ENCODE measurements around the gene AK4. TPM values are rescaled to one million over a fixed set of nuclear protein-coding genes. Genes with fewer than 3 reads are reported as not detected.
A peak's percentile ranks its signal among the peaks of the same experiment; 100 is the strongest.
"Not testable (repeated sequence)": the region's sequence is repeated elsewhere in the genome, so short reads cannot be mapped to it uniquely, and the experiment has no call there.

AK4 gene
- total RNA-seq, 1 experiment from 2014 or later, result 8.9 TPM

DNA sequence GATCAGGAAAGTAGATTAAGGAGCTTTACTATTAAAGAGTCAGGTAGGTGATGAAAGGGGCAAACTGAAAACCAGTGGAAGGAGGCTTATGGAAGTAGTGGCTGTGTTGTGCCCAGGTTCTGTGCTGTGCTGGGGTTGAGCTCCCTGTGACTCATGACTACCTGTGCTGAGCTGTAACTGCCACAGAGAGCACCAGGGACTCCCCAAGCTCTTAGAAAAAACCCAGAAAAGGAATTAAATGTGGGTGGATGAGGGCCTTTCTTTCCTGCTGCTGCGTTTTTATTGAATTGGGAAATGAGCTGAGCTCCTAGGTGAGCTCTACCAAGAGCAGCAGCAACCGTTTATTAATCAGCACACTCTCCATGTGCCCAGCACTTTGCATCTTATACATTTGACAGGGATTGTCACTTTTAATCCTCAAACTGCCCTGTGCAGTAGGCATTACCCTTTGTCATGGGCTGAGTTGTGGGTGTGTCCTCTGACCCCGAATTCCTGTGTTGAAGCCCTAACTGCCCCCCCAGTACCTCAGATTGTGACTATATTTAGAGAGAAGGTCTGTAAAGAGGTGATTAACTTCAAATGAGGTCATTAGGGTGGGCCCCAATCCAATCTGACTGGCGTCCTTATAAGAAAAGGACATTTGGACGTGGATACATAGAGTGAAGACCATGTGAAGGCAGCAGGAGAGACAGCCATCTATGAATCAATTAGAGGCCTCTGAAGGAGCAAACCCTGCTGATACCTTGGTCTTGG is 65.4 kb downstream of the AK4 start:
- DNase-seq (ENCODE audit: low spot score), result no peak

DNA sequence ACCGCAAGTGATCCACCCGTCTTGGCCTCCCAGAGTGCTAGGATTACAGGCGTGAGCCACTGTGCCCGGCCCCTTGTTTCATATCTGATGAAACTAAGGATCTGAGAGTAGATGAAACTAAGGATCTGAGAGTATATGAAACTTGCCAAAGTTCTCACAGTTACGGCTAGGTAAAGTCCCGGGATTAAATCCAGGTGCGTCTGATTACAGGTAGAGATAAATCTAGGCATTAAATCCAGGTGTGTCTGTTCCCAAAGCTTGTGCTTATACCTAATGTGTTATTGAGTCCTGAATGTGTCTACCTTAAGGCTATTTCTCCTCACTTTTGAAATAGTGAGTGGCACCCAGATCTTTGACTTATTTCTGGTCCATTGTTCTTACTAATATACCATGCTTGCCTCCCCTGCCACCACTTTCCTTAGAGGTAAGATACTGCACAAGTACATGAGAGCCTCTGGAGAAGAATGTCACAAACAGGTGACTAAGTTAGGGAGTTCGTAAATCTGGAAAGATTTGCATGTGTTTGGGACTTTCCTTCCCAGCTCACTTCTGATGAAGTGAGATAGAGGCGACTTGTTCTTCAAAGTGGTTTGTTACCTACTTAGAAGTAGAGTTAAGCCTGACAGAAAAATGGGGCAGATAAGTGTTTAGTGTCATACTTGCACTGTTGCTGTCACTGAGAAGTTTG is 66.5 kb downstream of the AK4 start:
- no peak for DNase-seq (ENCODE audit: low spot score)

DNA sequence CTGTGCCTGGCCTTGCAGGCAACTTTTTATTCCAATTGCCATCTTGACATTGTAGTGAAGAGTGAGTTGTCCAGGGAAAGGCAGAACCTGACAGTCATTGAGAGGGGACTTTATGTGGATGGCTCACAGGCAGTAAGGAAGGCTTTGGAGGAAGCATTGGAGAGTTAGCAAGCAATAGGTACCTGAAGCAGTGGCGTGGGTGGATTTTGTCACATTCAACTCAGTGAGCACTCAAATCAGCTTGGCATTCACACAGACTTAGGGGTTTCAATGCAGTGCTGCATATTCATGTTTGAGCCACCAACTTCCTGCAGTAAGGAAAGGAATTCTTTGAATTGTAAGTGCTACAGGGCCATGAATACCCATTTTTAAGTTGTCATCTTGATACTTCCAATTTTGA is 69.0 kb downstream of the AK4 start:
- DNase-seq (ENCODE audit: low spot score), result no peak

DNA sequence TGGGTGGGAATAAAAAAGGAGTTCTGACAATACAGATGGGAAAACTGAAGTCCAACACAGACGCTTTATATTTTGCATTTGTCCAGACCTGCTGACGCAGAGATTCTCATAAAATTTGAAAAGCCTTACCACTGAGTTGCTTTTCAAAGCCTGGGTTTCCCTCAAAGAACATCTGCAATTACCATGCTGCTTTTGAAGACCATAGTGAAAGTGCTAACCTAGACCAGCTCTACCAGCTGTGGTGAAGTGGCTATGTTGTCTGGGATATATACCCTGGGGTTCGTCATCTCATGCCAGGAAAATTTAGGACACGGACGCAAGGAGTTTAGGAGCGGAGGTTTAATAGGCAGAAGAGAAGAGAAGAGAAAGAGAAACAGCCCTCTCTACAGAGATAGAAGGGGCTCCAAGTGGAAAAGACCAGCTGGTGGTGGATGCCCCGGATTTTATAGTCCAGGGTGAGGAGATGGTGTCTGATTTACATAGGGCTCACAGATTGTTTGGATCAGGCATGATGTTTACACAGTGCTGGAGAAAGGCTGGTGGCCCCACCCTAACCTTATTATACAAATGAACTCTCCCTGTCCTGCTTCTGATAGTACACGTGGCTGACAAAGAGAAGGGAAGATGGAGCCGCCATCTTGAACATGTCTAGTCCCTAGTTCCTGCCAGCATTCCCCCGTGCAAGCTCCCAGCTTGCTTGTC is 73.8 kb downstream of the AK4 start:
- no peak for DNase-seq (ENCODE audit: low spot score)

DNA sequence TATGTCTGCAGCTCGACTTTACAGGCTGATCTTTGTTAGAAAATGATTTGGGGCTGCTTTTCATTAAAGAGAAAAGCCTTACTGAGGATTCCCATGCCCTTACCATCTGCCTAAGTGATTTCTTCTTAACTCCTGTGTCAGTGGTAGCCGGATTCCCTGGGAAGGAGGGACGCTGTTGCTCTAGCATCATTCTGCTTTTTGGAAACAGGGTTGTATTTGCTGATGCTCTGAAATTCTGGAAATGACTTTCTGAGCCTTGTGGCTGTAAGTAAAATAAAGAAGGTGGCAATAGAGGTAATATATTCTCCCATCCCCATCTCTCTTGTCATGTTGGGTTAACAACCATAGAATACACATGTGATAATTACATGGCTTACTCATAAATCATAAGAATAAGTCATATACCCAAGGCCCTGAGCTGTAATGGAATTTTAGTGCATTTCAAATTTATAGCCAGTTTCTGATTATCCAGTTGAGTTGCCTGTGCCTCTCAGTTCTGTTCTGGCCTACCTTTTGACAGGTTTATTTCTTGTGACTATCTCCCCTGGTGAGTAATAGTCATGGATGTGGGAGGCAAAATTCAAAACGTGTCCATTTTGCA is 74.4 kb downstream of the AK4 start:
- DNase-seq (ENCODE audit: low spot score), result no peak

DNA sequence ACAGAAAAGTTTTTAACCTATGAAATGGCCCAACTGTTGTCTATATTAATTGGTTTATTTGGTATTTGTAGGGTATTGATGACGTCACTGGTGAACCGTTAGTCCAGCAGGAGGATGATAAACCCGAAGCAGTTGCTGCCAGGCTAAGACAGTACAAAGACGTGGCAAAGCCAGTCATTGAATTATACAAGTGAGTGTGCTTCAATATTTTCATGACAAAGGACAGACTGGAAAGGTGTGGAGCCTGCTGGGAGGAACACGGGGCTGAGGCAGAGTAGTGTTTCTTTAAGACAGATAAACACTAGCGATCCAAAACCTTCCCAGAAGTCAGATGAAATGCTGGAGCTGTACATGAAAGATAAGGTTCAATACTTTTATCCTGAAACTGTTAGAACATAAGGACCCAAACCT is 76.7 kb downstream of the AK4 start:
- DNase-seq (ENCODE audit: low spot score), result no peak

DNA sequence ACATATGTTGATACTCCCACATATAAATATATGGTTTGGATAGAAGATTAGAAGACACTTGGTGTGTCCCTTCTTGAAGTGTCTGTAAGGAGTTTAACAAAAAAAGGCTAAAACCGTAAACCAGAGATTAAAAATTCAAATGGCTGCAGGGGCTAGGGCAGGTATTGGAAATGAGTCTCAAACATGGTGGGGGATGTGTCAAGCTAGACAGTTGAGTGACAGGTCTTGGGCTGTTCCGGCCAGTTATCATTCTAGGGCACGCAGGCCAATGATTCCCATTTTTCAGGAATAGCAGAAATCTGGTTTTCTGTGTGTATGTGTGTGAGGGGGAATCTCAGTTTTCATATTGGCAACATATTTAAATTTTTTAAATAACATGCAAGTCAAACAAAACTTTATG is 77.2 kb downstream of the AK4 start:
- DNase-seq (ENCODE audit: low spot score), result no peak

DNA sequence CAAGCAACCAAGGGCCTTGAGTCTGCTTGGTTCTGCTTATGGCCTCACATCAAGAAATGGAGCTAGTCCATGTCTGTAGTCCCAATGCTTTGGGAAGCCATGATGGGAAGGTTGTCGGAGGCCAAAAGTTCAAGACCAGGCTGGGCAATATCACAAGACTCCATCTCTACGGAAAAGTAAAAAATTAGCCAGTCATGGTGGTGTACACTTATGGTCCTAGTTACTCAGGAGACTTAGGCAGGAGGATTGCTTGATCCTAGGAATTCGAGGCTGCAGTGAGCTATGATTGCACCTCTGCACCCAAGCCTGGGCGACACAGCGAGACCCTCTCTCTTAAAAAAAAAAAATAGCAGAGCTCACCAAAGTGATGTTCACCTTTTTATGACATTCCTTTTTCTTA is 81.2 kb downstream of the AK4 start:
- no peak for DNase-seq (ENCODE audit: low spot score)

DNA sequence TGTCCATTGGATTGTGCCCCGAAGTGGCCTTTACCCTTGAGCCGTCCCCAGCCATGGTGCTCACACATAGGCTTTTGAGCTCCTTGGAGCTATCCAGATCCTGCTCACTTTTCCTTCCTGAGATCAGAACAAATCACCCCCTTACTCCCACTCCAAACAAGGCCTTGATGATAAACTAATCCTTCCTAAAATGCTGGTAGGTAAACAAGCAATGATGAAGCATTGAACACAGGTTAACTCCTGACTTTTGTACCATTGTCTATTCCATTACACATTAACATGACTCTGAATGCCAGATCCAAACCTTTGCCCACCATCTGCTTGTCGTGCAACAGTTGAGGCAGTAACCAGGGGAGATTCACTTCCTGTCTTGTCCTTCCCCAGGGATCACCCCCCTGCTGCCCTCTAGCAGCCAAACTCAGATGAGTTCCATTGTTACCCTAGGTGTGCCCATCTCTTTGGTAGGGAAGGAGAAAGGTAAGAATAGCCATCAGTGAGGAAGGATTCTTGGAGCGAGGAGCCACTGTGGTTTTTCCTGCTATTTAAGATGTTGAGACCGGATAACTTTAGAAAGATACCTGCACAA is 81.8 kb downstream of the AK4 start:
- DNase-seq (ENCODE audit: low spot score), result no peak

DNA sequence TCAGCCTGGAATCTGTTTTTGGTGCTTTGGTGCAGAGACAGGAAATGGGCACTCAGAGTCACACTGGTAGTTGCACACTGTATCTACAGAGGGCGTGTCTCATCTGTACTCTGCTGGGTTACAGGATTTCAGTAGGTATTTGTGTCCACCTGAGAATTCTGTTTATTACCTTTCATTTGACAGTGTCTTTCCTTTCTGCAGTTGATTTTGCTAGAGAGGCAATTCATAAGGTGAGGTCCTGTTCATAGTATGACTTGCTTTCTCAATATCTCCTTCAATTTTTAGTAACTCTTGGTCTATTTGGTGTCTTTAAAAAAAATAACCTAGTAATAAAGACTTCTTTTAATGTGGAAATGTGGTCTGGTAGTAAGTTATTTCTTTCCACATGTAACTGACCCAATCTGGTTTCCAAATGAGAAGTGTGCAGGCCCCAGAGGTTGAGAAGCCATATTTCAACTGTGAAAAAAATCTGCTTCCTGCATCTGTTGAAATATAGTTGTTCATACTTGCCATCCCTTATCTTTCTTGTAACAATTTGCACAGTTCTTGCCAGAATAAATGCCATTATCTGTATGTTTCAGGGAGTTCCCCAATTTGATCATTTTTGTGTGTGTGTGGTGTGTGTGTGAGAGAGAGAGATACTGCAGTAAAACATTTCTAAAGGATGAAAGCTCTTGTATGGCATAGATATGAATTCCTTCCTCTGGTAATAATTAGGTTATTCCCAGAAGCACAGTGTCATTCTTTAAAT is 82.9 kb downstream of the AK4 start:
- DNase-seq (ENCODE audit: low spot score), result no peak

DNA sequence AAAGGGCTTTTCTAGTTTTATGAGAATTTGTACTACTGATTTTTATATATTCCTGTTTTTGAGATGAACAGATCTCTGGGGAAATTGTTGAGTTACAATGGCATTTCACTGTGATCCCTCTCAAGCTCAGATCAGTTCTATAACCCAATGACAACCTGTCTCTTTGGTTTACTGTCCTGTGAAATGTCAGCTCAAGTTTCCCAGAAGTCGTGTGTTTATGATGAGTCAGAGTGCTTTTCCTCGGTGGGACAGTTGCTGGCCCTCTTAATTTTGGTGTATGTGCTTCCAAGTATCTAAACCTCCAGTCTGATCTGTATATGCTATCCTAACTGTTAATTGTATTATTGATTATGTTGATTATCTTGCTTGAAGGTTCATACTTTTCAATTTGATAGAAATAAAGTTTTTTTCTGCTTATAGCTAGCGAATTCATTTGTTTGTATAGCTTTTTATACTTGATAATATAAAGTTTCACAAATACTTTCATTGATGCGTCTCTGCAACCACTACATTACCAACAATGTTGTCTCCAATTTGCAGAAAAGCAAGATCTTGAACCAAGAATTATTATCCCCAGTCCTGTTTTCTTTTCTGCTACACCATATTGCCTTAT is 83.8 kb downstream of the AK4 start:
- DNase-seq (ENCODE audit: low spot score), result no peak

DNA sequence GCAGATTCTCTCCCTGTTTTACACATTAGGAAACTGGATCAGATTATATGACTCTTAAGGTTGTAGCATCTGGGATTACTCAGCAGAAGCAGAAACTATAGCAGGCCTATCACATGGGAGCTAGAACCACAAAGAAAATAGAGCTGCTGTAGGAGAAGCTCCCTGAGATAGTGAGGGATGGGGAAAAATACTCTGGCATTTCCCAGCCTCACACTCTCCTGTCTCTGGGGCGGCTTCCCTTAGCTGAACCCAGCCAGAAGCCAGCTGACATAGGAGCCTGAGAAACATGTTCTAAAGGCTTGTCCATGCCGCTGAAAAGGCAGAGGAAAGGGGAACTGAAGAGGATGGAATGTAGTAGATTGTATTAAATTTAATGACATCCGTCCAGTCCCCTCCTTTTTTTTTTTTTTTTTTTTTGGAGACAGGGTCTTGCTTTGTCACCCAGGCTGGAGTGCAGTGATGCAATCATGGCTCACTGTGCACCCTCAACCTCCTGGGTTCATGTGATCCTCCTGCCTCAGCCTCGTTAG is 84.5 kb downstream of the AK4 start:
- DNase-seq (ENCODE audit: low spot score), result no peak

DNA sequence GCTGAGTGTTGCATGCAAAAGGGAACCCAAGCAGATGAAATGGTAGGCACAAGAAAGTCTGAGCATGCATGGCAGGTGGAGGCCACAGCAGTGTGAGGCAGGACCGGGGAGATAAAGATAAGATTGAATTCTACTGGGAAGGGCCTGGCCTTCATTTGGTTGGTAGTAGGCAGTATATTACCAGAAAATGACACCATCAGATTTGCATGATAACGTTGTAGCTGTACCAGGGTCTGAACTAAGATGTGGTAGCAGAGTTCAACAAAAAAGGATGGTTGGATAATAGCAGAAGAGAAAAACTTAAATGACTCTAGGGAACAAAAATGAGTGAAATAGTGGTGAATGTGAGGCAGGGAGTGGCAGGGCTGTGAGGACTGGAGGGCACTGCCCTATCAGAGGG is 85.8 kb downstream of the AK4 start:
- no peak for DNase-seq (ENCODE audit: low spot score)

DNA sequence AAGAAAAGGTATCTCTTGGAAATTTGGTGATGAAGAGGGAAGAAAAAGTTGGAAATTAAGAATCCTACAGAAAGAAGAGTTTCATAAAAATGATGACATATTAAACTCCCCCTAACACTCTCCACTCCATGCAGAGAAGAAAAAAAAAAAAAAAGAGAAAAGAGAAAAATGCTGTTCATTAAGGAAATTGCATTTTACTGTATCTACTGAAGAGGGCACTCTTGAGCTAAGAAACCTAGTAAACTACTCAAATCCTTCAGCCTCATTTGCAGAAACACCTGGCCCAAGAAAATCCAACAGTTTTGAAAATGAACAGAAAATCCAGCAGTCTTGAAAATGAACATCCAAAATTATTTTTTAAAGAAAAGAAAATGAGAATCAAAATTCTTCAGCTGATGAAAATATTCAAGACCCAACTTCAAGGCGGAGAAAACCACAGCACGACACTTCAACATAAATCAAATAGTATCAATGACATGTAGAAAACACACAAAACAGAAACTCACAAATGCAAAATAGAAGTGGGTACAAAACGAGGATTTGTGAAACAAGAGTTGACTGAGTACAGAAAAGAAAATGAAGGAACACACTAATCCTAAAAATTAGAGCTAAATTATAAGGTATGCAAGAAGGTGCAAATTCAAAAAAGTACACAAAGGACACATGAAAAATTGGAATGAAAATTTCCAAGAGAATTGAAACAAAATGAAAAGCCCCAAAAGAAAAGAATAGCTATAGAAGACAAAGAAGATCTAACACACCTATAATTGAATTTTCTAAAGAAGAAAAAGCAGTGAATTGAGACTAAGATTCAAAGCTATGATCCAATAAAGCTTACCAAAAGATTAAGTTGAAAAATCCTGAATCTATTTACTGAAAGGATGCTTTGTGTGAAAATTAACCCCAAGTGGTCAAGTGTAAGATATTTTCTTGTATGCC is 88.1 kb downstream of the AK4 start:
- peak; percentile 60 for DNase-seq (ENCODE audit: low spot score)

DNA sequence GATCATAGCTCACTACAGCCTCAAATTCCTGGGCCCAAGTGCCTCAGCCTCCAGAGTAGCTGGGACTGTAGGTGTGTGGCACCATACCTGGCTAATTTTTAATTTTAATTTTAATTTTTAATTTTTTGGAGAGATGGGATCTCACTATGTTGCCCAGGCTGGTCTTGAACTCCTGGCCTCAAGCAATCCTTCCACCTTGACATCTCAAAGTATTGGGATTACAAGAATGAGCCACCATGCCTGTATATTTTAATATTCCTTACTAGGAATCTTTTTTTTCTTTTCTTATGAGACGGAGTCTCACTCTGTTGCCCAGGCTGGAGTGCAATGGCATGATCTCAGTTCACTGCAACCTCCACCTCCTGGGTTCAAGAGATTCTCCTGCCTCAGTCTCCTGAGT is 89.1 kb downstream of the AK4 start:
- DNase-seq (ENCODE audit: low spot score), result not testable (repeated sequence)

DNA sequence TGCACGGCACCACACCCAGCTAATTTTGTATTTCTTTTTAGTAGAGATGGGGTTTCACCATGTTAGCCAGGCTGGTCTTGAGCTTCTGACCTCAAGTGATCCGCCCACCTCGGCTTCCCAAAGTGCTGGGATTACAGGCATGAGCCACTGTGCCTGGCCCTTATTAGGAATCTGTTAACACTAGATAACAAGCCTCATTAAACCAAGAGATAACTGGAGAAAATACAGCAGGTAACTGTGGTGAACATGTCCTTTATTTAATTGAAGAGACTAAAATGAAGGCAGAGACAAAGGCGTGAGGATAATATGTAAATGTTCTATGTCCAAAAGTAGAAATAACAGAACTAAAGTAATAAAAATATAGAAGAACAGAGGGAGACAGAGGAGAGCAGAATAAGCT is 89.5 kb downstream of the AK4 start:
- no peak for DNase-seq (ENCODE audit: low spot score)

DNA sequence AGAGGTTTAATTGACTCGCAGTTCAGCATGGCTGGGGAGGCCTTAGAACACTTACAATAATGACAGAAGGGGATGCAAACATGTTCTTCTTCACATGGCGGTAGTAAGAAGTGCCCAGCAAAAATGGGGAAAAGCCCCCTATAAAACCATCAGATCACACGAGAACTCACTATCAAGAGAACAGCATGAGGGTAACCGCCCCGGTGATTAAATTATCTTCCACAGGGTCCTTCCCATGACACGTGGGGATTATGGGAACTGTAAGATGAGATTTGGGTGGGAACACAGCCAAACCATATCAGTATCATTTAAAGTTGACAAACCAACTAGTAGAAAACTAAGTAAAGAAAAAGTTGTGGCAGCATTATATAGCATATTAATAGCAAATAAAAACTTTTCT is 90.0 kb downstream of the AK4 start:
- no peak for DNase-seq (ENCODE audit: low spot score)

DNA sequence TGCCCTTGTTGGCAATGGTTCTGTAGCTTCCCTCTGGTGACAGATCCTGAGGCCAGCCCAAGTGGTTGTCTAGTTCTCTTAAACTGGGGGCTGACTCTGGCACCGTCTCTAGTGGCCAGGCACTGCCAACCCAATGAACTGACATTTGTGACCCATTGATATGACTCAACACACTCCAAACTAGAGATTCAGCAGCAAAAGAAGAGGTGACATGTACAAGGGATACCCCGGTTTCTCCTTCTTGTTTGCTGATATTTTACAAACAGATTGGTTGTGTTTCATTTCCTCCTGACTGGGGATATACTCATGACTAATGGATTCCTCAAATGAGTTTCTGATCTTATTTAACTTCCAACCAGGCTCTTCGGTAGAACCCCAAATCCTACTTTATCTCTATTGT is 95.5 kb downstream of the AK4 start:
- DNase-seq (ENCODE audit: low spot score), result no peak

DNA sequence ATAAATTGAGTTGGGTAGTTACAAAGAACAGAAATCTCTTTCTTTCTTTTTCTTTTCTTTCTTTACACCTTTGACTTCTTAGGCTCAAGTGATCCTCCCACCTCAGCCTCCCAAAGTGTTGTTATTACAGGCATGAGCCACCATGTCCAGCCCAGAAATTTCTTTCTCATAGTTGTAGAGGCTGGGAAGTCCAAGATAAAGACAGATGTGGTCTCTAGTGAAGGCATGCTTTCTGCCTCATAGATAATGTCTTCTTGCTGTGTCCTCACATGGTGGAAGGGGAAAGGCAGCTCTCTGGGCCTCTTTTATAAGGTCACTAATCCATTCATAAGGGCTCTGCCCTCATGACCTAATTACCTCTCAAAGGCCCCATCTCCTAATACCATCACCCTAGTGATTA is 97.3 kb downstream of the AK4 start:
- DNase-seq (ENCODE audit: low spot score), result no peak
